AG09319 (cell line): Measurements from ENCODE around the gene SAMD11.

Experiments
- DNase-seq: peaks from one replicate; pipeline ENCODE4 v3.0.0-alpha.2; 2010; ENCODE audit warnings: low read depth; ENCODE audit errors: extremely low read depth
- CTCF ChIP-seq: IDR thresholded peaks from 2 replicates; pipeline ENCODE4 v1.5.1; 2011; ENCODE audit warnings: low read depth, mild to moderate bottlenecking, inconsistent platforms, low read length, moderate library complexity

SAMD11 gene

GRCh38 chr1:965526-966134, 41.9 kb downstream of the SAMD11 start:
- TF ChIP-seq CTCF = no peak
- no peak for DNase-seq

DNA sequence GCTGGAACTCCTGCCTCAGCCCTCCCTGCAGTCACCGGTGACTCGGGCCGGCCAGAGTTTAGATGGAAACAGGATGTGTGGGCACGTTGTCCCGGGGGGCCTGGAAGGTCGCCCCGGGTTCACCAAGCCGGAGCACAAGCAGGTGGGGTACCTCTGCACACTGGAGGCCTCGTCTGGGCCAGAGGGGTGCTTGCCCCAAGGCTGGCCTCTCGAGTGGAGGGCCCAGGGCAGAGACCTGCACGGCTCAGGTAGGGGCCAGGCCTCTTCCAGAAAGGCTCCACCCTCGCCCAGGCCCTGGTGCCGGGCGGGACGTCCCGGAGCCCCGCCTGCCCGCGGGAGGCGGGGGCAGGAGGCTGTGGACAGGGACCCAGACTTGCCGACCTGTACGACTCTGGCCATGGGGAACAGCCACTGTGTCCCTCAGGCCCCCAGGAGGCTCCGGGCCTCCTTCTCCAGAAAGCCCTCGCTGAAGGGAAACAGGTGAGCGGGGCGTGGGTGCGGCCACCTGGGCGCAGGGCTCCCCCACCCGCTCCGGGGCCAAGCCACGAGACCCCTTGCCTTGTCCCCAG, 42.5 kb downstream of the SAMD11 start, which contains the start of gene PLEKHN1:
Gene PLEKHN1, plus strand, starts transcription at position 348 of the 569 bp plus-strand sequence. Its CDS starts 50 bp downstream, at position 398.
- DNase-seq = no peak
- no peak for TF ChIP-seq CTCF

DNA sequence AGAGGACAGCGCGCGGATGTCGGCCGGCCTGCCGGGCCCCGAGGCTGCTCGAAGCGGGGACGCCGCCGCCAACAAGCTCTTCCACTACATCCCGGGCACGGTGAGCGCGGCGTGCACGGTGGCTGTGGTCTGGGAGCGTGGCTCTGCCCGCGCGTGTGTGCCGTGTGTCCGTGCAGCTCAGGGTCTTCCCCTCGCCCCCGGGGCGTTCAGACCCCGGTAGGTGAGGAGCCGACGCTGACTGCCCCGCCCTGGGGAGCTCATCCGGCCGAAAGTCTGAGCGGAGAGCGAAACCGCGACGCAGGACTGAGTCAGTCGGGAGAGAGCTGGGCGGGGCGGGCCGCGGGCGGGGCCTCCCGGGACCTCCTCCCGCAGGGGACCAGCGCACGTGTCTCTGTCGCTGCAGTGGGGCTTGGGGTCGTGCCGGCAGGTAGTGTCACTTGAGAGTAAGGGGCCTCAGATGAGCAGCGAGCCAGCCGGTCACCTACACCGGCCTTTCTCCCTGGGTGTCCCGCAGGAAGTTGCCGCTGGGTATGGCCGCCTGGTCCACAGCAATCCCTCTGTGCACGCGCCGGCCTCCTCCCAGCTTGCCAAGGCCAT, 43.1 kb downstream of the SAMD11 start:
- no peak for TF ChIP-seq CTCF
- DNase-seq = no peak

DNA sequence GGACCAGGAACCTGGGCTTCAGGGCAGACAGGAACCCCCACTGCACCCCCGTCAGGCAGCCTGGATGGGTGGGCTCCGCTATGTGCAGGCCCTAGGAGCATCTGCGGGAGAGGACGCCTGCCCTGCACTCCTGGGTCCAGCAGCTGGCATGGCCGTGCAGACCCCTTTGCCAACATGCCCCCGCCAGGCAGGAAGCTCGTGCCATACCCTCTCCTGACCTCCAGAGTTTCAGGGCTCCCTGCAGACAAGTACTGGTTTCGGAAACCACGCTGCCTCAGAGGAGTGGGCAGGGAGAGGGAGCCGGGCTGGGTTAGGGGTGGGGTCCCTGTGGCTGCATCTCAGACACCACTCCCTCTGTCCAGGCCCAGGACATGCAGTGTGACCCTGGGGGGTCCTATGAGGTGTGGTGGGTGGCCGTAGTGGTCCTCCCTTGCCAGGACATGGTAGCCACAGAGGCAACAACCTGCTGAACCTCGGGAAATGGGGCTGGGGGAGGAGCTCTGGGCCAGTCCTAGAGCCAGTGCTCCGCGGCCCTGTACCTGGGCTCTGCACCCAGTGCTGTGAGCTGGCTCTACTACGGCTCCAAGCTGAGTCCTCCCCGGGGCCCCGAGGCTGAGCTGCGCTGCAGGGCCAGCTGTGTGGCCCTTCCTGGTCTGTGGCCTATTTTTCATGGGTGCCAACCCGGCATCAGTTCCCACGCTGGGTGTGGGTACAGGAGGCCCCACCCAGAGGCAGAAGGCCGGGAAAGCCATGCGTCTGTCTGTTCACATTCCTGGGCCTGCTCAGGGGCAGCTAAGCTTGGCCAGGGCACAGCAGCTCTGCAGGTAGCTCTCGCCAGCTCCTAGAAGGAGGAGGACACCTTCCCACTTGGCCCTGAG, 44.0 kb downstream of the SAMD11 start:
- DNase-seq = no peak
- no peak for TF ChIP-seq CTCF

GRCh38 chr1:969260-969855, 45.6 kb downstream of the SAMD11 start:
- TF ChIP-seq CTCF = no peak
- no peak for DNase-seq

- no peak for DNase-seq
- TF ChIP-seq CTCF = no peak
These were observed 46.7 kb downstream of the SAMD11 start for GRCh38 chr1:970242-970972.
